Activated naive CD8-positive, alpha-beta T cell treated with anti-CD3 and anti-CD28 coated beads, Interleukin-2, amount 10 ng/mL, durations not matched to agents 7 days and 5 days (primary cell): Measurements from ENCODE around the gene ISYNA1. TPM values are rescaled to one million over a fixed set of nuclear protein-coding genes. Genes with fewer than 3 reads are reported as not detected.

Source experiments
- ATAC-seq: fragments of 150-1000 bp; cut with Tn5 transposase; one replicate; pipeline ENCODE4 v1.10.0; 2021; ENCODE audit warnings: low read depth, moderate library complexity
- POLR2A ChIA-PET: fragments of 350-600 bp; sonication (Branson Sonifier 250); formaldehyde crosslinking; loops from one replicate; lab custom pipeline; 2021; ENCODE audit warnings: antibody characterized with exemption; lab: Charles Lee
- DNase-seq: peaks from one replicate; pipeline ENCODE4 v3.0.0; 2021
- H3K27ac Mint-ChIP-seq: one replicate; pipeline ENCODE4 v1.8.0; 2022; ENCODE audit warnings: mild to moderate bottlenecking, mixed read lengths
- H3K27me3 Mint-ChIP-seq: one replicate; pipeline ENCODE4 v1.8.0; 2022; ENCODE audit warnings: mild to moderate bottlenecking, moderate library complexity, mixed read lengths
- H3K36me3 Mint-ChIP-seq: one replicate; pipeline ENCODE4 v1.8.0; 2021; ENCODE audit warnings: mild to moderate bottlenecking, mixed read lengths
- H3K4me1 Mint-ChIP-seq: one replicate; pipeline ENCODE4 v1.8.0; 2021; ENCODE audit warnings: mixed read lengths
- H3K4me3 Mint-ChIP-seq: one replicate; pipeline ENCODE4 v1.8.0; 2022; ENCODE audit warnings: mild to moderate bottlenecking, moderate library complexity, mixed read lengths
- H3K9me3 Mint-ChIP-seq: one replicate; pipeline ENCODE4 v1.8.0; 2021; ENCODE audit warnings: mixed read lengths
- total RNA-seq, 2 experiments: library from RNA; stranded (reverse); gene quantifications; one replicate each; pipeline ENCODE4 v1.2.3, GENCODE V29; 2021

The ISYNA1 gene
- total RNA-seq, 2 experiments from 2014 or later, result 39.6 to 43.4 TPM

DNA sequence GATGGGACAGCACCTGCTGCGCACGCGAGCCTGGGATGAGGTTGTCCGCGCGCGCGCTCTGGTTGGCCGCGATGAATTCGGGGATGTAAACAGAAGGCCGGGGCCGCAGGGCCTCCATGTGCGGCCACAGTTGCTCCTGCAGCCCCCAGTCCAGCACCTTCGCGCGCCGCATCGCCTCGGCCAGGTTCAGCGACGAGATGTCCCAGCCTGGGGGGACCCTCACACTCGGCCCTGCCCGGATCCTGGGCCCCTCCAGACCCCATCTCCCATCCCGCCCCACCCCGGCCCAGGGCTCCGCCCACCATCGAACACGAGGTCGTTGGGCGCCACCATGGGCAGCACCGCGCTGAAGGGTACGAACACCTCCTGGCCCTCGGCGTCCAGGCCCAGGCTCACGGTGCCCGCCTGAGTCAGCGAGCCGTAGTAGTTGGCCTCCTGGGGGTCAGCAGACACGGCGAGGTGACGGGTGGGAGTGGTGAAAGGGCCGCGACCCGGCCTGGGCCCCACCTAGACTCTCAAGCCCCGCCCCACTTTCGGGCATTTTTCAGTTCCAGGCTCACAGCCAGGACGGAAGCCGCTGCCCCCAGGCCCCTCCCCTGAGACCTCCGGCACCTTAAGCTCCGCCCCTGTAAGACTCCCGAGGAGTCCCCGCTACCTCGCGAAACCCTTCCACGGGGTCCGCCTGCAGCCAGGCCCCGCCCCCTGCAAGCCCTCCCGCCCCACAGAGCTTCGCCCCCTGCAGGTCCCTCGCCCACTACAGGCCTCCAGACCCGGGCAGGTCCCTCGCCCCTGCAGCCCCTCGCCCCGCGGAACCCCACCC lies 1.1 kb downstream of the ISYNA1 start:
- peaks cover 10% of the 10 kb centered on the region for H3K4me1 Mint-ChIP-seq
- ATAC-seq, result peak; percentile 71
- peak overlapping the region; percentile 73 for H3K4me3 Mint-ChIP-seq

DNA sequence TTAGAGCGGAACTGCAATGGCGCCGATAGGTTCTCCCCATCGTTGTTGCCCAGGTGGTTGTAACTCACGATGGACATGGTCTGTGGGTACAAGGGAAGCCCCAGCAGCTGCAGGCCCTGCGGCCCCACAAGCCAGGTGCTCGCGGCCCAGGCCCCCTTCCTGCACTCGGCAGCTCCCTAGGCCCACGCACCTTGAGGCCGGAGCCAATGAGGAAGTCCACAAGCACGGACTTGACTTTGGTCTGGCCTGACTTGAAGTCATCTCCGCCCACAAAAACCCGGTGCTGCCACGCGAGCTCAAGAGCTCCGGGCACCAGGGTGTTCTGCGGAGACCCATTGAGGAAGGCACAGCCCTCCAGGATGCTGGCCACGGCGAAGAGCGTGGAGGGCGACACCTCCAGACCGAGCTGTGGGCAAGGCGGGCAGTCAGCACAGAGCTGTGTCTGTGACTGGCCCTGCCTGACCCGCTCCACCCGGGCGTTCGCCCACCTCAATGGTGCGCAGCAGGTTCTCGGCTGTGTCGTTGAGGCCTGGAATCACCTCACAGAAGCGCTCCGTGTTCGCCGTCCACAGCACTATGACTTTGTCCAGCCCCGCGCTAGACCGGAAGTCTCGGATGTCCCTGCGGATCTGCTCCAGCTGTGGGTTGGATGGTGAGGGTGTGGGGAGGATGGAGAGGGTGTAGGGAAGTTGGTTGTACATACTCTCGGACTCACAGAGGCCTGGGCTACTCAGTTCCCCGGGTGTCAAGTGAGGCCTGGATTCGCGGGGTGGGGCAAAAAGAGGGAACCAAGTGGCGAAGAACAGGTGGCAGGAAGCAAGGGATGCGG lies 1.9 kb downstream of the ISYNA1 start:
- Mint-ChIP-seq H3K4me1 (peaks cover 11% of the 10 kb centered on the region), H3K27ac (no peak overlapping the region)
- POLR2A ChIA-PET, result interaction anchor here (0.9 to 1.1 kb wide), 2 partner anchors 12 to 17 kb away, joined by 3 to 4 read pairs; partner anchors contain the start of gene SSBP4

More for the DNA sequence above, 1.1 kb downstream of the ISYNA1 start:
- no peaks in the 10 kb centered on the region for H3K27me3 Mint-ChIP-seq
- no peaks in the 10 kb centered on the region for H3K9me3 Mint-ChIP-seq
- peak overlapping the region; percentile 16 for H3K27ac Mint-ChIP-seq
- peaks cover 1% of the 10 kb centered on the region for H3K36me3 Mint-ChIP-seq
- DNase-seq, result peak; percentile 83
- POLR2A ChIA-PET, result interaction anchor here (0.5 to 1.0 kb wide), 6 partner anchors 8 to 45 kb away, joined by 3 to 5 read pairs (median 4); partner anchors contain the start of gene SSBP4

DNA sequence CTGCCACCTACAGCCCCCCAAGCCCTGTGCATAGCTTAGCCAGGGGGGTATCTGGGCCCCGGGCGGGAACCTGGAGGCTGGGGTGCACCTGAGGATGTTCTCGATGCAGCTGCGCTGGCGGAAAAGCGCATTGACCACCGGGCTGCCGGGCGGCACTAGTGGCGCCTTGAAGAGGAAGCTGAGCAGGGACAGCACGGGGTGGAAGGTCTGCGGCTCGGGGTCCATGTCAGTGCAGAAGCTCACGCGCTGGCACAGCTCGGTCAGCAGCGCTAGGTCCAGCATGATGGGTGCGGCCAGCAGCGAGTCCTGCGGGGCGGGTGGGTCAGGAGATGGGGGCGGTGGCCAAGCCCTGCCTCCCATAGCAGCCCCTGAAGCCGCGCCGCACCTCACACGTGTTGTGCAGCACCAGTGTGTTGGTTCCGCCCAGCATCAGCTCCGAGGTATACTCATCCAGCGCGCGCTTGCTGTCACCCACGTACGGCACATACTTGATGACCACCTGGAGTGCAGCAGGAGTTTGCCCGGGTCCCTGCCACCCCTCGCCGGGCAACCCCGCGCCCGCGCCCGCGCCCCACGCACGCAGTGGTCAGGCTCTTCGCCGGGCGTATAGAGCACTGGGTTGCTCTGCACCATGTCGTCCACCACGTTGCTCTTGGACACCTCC lies 2.6 kb downstream of the ISYNA1 start:
- ATAC-seq, result no peak
- H3K27ac Mint-ChIP-seq, result no peak overlapping the region
- H3K36me3 Mint-ChIP-seq, result peaks cover 1% of the 10 kb centered on the region
- no peak for DNase-seq
- H3K4me1 Mint-ChIP-seq, result peaks cover 11% of the 10 kb centered on the region
- no peaks in the 10 kb centered on the region for H3K9me3 Mint-ChIP-seq
- no peak overlapping the region for H3K4me3 Mint-ChIP-seq
- POLR2A ChIA-PET, result interaction anchor here (0.9 to 1.1 kb wide), 2 partner anchors 12 to 16 kb away, joined by 3 to 4 read pairs; partner anchors contain the start of gene SSBP4
- H3K27me3 Mint-ChIP-seq, result no peaks in the 10 kb centered on the region

More for the DNA sequence above, 1.9 kb downstream of the ISYNA1 start:
- H3K4me3 Mint-ChIP-seq, result peak overlapping the region; percentile 50
- H3K36me3 Mint-ChIP-seq, result peaks cover 1% of the 10 kb centered on the region
- ATAC-seq, result no peak
- H3K9me3 Mint-ChIP-seq, result no peaks in the 10 kb centered on the region
- H3K27me3 Mint-ChIP-seq, result no peaks in the 10 kb centered on the region
- DNase-seq, result no peak

- no peaks in the 10 kb centered on the region for H3K27me3 Mint-ChIP-seq
- H3K4me3 Mint-ChIP-seq, result peak overlapping the region; percentile 65
- peaks cover 1% of the 10 kb centered on the region for H3K36me3 Mint-ChIP-seq
- DNase-seq (no peak), ATAC-seq (no peak)
- peaks cover 11% of the 10 kb centered on the region for H3K4me1 Mint-ChIP-seq
- peak overlapping the region; percentile 42 for H3K27ac Mint-ChIP-seq
- H3K9me3 Mint-ChIP-seq, result no peaks in the 10 kb centered on the region
- POLR2A ChIA-PET, result interaction anchor here (1.1 kb wide), 1 partner anchor 15 kb away, joined by 3 read pairs; the partner anchor contains the start of gene SSBP4
Measured at GRCh38 chr19:18434411-18435175, 3.3 kb downstream of the ISYNA1 start.

DNA sequence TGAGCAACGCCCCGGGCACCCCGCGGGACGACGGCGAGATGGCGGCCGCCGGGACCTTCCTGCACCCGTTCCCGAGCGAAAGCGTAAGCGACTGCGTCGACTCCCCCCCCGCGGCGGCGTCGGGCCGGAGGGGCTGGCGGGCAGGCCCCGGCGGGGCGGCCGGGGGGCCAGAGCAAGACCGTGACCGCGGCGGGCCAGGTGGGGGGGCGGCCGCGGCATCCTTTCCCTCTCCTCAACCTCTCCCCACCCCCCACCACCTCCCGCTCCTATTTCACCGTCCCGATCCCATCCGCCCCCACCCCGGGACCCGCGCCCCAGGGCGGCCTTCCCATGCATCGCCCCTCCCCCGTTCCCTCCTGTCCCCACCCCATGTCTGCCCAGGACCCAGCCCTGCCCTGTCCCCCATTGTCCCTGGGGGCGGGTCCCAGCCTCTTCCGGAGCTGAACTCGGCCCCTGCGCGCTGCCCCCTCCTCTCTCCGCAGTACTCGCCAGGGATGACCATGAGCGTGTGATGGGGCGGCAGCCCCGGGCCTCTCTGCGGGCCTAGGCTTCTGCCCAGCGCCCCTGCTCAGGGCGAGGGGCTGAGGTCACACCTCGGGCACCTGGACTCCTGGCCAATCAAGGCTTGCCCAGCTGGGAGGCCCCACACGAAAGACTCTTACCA lies 4.1 kb downstream of the ISYNA1 start:
- Mint-ChIP-seq H3K27ac (peak overlapping the region; percentile 42), H3K9me3 (no peaks in the 10 kb centered on the region), H3K27me3 (no peaks in the 10 kb centered on the region), H3K4me3 (peak overlapping the region; percentile 65), H3K4me1 (peaks cover 12% of the 10 kb centered on the region), H3K36me3 (peaks cover 1% of the 10 kb centered on the region)
- no peak for ATAC-seq
- no peak for DNase-seq
- POLR2A ChIA-PET, result no interaction called here

GRCh38 chr19:18433015-18433691 lies 4.8 kb downstream of the ISYNA1 start:
- Mint-ChIP-seq H3K27me3 (no peaks in the 10 kb centered on the region), H3K4me3 (peak overlapping the region; percentile 5), H3K9me3 (no peaks in the 10 kb centered on the region), H3K36me3 (peaks cover 1% of the 10 kb centered on the region), H3K27ac (no peak overlapping the region), H3K4me1 (peaks cover 12% of the 10 kb centered on the region)
- ATAC-seq, result peak; percentile 3
- POLR2A ChIA-PET, result no interaction called here
- peak; percentile 68 for DNase-seq

GRCh38 chr19:18432275-18433014 lies 5.5 kb downstream of the ISYNA1 start:
- Mint-ChIP-seq H3K4me1 (peaks cover 12% of the 10 kb centered on the region), H3K27me3 (no peaks in the 10 kb centered on the region), H3K27ac (no peak overlapping the region), H3K36me3 (peaks cover 1% of the 10 kb centered on the region), H3K9me3 (no peaks in the 10 kb centered on the region), H3K4me3 (peak overlapping the region; percentile 5)
- no peak for ATAC-seq
- POLR2A ChIA-PET, result interaction anchor here (1.2 kb wide), 2 partner anchors 8 to 13 kb away, joined by 3 to 4 read pairs; partner anchors contain the start of gene SSBP4
- DNase-seq, result no peak

- POLR2A ChIA-PET, result interaction anchor here (1.2 kb wide), 3 partner anchors 9 to 15 kb away, joined by 3 to 4 read pairs (median 3); partner anchors contain the start of gene SSBP4
- DNase-seq (no peak), ATAC-seq (no peak)
- Mint-ChIP-seq H3K4me3 (no peak overlapping the region), H3K27me3 (no peaks in the 10 kb centered on the region), H3K9me3 (no peaks in the 10 kb centered on the region), H3K27ac (no peak overlapping the region), H3K4me1 (peaks cover 12% of the 10 kb centered on the region), H3K36me3 (peaks cover 1% of the 10 kb centered on the region)
Measured at GRCh38 chr19:18431351-18432197, 6.4 kb downstream of the ISYNA1 start.

- Mint-ChIP-seq H3K9me3 (no peaks in the 10 kb centered on the region), H3K27ac (peak overlapping the region; percentile 74), H3K4me1 (peaks cover 11% of the 10 kb centered on the region), H3K4me3 (no peak overlapping the region), H3K36me3 (peaks cover 4% of the 10 kb centered on the region), H3K27me3 (no peaks in the 10 kb centered on the region)
- no peak for DNase-seq
- POLR2A ChIA-PET, result interaction anchor here (0.5 to 1.2 kb wide), 2 partner anchors 14 to 69 kb away, joined by 3 read pairs; no protein-coding TSS in a partner anchor
- no peak for ATAC-seq
Measured at GRCh38 chr19:18430417-18431144, 7.4 kb downstream of the ISYNA1 start.
